ENCODE results near the gene LDB2.

- TF ChIP-seq CTCF (IDR thresholded peaks at IDR 0.05): no peak
- TF ChIP-seq POLR2A (IDR thresholded peaks at IDR 0.05): no peak
Observed at GRCh38 chr4:16866974-16867373, 31.5 kb downstream of the LDB2 start.

All from tibial nerve (tissue), 3 donors.